Activated effector memory CD4-positive, alpha-beta T cell treated with anti-CD3 and anti-CD28 coated beads, Interleukin-2, amount 50 U/mL, for 16 hours (primary cell): ENCODE results near the gene SPDYE4.

Experiments used
- DNase-seq: peaks from one replicate; pipeline ENCODE4 v3.0.0-alpha.2; 2020

The SPDYE4 gene

DNA sequence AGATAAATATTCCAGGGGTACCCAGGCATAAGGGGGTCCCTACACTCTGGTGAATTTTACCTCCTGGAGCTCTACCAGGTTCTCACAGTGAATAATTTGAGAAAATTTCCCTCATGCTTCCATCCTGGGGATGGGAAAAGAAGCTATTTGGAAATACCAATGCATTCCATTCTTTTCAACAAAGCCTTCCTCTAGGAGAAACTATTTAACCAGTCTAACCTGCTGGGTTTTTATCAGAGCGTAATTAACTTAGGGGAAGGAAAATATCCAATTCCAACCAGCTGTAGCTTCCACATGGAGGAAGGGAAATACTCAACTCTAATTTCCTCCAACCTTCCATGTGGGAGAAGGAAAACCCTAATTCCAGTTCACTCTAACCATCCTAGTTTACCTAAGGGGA lies 23.8 kb upstream of the SPDYE4 start:
- DNase-seq, result no peak

DNA sequence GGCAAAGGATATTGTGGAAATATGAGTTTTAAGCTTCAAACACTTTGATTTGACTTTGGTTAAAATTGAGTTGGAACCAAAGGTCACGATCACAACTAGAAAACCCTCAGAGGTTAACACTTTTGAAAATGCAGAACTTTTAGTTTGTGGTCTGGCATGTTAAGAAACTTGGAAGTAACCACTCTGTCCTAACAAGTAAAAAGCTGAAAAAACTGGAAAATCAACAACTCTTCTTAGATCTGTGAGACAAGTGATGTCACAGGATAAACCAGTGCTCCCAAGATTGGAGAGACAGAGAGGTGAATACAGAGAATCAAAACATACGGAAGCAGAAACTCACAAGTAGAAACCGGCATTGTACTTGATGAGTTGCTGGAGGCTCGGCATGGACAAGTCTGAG lies 23.4 kb upstream of the SPDYE4 start:
- no peak for DNase-seq

DNA sequence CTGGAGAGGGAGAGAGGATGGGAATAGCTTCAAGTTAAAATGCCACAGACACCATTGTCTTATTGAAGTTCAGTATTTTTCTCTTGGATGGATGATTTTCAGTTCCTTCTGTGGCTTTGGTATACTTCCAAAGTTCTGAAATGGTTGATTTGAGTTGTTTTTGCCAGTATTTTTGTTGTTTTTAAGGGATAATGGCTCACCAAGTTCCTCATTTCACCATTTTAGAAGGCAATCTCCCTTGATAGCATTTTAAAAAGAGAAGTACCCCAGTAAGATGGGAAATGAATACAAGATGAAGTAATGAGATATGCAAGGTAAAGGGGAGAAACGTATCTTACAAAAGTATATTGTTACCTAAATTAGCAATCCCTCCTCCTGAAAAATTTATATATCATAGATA lies 18.5 kb upstream of the SPDYE4 start:
- DNase-seq, result no peak

DNA sequence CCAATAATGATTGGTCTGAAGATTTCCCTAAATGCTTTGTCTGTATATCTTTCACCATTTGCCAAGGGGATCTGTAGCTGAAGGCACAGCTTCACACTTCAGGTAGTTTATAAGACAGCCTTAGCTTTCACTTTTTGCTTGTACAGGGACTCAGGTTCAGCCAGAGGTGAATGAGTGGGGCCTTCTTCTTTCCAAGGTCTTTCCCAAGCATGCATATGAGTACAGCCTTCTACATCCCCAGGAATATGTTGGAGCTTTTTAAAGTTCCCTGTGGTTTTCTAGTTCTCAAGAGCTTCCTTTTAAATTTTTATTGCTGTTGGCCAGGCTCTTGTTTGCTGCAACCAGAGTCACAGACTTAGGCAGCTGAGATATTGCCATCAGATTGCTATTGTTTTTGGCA lies 17.9 kb upstream of the SPDYE4 start:
- DNase-seq, result no peak

DNA sequence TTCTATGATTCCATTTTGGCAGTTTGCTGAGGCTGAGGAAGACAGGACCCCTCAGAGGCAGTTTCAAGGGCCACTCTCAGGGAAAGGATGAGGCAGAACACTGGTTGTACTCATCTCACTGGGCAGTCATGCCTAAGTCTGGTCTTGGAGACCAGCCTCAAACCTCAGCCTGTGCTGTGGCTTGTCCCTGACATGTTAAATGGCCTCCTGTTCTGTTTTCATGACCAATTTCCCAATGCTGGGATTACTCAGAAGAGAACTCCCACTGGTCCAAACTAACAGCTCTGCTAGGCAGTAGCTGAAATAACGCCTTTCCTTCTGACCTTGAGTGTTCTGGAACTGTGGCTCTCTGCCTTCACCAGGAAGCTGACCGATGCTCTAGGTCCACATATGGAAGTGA lies 8.4 kb upstream of the SPDYE4 start:
- no peak for DNase-seq

DNA sequence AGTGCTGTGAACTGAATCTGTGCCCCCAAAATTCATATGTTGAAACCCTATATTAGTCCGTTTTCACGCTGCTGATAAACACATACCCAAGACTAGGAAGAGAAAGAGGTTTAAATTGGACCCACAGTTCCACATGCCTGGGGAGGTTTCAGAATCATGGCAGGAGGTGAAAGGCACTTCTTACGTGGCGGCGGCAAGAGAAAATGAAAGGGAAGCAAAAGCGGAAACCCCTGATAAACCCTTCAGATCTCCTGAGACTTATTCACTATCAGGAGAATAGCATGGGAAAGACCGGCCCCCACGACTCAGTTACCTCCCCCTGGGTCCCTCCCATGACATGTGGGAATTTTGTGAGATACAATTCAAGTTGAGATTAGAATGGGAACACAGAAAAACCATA lies 3.7 kb upstream of the SPDYE4 start:
- DNase-seq, result no peak

DNA sequence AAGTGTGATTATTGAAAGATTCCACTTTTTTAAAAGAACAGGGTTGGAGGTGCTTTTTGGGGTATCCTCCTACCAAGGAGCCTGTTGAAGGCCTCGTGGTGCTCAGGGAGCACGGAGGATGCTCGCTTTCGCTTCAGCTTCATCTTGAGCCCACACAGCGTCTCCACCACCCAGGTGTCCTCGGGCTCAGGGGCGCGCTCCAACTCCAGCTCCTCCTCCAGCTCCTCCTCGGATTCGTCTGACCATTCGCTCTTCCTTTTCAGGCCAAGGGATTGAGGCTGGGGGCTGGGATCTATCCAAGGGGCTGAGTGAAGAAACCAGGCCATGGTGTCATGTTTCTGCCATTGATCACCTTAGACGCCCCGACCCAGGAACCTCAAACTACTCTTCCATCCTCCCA lies 1.2 kb downstream of the SPDYE4 start:
- no peak for DNase-seq

DNA sequence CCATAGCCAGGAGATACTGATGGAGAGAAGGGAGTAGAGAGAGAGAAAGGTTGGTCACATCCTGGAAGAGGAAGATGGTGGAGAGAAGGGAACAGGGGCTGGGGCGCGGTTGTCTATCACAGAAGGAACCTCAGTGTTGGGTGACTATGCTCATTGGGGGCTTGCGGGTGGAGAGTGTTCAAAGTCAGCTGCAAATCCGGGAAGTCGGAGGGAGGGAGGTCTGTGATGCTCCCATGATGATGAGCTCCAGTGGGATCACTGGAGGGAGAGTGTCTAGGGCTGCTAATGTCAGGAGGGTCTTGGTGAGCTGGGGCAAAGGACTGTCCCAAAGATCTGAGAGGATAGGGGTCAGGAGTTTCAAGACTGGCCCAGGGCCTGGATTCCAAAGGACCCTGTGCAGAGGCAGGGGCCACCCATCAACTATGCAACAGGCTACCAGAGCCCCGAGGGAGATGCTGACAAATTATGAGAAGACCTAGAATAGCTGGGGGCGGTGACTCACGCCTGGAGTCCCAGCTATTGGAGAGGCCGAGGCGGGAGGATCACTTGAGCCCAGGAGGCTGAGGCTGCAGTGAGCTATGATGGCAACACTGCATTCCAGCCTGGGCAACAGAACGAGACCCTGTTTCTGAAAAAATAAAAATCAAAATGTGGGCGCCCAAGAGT lies 2.6 kb downstream of the SPDYE4 start:
- DNase-seq, result no peak

DNA sequence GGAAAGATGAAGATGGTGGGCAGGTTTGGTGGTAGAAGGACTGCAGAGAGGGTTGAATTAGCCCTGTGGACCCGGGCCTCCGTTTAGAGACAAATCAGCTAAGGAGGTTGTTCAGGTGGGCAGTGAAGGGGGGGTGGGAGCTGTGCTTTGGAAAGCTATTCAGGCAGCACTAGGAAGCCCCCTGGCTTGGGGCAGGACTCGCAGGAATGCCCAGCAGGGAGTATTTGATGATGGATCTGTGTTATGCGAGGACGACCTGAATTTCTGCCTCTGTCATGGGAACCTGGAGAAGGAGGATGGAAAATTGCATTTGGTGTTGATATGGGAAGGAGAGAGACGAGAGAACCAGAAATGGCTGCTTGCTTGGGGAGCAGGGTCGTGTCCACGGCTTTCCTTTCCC lies 3.5 kb downstream of the SPDYE4 start:
- no peak for DNase-seq

DNA sequence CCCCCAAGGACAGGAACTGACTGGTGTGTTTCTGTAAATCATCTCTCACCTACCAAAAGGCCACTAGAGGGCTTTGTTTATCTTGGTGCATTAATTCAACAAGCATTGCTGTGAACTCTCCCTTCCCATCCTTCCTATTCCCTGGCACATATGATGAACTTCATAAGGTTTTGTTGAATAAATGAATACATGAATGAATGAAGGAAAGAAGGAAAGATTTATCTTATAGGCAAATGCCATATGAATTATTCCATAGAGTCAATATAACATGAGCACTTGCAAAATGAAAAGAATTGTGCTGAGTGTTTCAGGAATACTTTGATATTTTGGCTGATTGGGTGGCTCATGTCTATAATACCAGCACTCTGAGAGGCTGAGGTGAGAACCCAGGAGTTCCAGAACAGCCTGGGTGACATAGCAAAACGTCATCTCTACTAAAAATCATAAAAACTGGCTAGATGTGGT lies 4.3 kb downstream of the SPDYE4 start:
- DNase-seq, result no peak

DNA sequence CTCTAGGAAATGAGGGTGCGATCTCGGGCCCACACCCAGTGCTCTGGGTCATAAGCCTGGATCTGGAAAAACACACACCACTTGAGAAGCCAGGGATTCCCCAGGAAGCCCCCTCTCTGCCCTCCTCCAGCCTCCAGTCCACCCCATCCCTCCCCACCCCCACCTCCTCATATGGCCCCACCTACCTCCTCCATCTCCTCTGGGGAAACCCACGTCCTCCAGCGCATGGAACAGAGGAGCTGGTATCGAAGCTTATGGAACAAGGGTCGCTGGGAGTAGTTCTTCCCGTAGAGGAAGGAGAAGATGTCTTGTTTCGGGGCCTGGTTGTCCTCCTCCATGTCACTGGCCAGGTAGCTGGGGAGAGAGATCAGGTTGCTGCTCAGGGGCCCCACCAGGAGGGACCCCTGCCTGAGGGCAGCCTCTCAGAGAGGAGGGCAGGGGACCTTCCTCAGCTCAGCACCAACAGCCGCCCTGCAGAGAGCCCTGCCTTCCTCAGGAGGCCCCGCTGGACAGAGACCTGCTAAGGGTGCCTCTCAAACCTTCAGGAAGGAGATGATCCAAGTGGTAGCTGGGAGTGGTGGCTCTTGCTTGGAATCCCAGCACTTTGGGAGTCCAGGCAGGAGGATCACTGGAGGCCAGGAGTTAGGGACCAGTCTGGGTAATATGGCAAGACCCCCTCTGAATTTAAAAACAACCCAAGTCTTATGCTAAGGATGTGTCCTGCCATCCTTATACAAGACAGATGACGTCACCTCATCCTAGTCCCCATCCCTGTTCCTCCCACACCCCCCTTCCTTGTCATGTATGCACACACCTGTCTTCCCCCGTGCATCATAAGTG lies 5.0 kb downstream of the SPDYE4 start:
- DNase-seq, result no peak

DNA sequence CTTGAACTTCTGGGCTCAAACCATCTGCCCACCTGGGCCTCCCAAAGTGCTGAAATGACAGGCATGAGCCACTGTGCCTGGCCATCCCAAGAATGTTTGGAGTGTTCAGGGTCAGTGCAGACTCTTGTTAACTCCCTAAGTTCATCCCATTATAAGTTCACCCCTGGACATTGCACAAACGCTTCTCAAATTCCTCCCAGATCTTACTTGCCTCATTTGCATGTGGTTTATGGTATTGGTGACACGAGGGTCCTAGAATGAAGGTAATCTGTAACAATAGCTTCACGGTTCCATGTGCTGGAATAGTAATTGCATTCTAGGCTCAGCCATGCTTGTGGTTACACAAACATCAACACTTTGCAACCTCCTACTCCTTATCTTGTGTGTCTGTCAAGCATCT lies 8.7 kb downstream of the SPDYE4 start:
- DNase-seq, result no peak

DNA sequence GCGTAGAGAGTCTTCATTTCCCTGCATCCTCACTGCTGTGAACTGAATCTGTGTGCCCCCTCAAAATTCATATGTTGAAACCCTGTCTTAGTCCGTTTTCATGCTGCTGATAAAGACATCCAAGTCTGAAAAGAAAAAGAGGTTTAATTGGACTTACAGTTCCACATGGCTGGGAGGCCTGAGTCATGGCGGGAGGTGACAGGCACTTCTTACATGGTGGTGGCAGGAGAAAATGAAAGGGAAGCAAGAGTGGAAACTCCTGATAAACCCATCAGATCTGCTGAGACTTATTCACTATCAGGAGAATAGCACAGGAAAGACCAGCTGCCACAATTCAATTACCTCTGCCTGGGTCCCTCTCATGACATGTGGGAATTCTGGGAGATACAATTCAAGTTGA lies 10.6 kb downstream of the SPDYE4 start:
- DNase-seq, result no peak

DNA sequence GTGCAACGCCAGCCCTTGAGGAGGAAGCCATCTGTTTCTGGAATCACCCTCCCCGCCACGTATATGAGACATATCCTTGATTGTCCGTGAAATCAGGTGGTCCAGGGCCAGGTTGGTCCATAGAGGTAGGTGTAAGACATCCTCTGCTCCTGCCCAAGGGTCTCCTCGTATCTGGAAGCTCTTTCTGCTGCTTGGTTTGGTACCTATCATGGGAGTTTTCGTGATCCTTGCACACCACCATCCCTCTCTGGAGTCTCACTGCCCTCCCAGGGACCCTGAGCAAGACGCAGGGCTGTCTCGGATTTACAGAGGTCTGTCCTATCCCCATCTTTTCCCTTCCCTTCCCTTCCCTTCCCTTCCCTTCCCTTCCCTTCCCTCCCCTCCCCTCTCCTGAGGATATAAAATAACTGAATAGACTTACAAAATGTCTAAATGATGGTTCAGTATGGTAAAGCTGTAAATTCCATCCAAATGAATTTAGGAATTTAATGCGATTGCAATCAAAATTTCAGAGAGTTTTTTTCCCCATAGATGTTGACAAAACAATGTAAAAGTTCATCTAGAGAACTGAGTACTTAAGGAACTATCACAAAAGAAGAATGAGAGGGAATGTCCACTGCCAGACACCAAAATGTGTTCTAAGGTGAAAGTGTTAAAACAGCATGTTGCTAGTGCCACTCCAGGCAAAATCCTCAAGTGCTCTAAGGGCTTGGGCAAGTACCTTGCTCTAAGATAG lies 11.7 kb downstream of the SPDYE4 start:
- no peak for DNase-seq

DNA sequence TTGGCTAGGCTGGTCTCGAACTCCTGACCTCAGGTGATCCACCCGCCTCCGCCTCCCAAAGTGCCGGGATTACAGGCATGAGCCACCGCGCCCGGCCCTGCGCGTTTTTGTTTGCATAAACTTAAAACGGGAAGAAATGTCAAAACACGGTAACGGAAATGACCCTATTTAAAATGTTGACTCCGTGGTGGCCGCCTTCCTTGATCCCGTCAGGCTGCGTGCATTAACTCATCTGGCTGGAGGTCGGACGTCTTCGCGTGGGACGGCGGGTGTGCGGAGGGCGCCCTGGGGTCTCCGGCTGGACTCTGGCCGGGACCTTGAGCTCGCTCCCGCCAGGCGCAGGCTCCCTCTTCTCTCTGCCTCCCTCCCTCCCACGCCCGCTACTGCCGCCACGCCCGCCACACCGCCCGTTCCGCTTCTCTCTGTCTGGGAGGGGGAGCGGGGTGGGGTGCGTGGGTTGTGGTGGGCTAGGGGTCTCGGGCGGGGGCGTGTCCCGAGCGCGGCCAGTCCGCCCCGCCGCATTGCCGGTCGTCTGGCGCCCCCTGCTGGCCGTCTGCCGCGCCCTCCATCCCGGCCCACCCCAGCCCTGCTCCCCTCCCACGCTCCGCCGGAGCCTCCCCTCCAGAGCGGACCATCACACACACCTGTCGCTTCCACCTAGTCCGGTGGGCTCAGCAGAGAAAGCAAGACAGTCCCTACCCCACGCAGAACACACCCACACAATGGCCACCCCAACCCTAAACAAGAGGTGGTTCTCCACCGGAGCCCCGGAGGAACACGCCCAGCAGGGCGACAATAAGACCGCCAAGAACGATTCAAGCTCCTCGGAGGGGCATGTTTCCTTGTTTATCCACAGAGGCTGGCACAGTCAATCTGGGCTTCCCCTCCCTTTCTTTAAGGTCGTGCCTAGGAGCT lies 12.5 kb downstream of the SPDYE4 start:
- DNase-seq, result peak; percentile 93

DNA sequence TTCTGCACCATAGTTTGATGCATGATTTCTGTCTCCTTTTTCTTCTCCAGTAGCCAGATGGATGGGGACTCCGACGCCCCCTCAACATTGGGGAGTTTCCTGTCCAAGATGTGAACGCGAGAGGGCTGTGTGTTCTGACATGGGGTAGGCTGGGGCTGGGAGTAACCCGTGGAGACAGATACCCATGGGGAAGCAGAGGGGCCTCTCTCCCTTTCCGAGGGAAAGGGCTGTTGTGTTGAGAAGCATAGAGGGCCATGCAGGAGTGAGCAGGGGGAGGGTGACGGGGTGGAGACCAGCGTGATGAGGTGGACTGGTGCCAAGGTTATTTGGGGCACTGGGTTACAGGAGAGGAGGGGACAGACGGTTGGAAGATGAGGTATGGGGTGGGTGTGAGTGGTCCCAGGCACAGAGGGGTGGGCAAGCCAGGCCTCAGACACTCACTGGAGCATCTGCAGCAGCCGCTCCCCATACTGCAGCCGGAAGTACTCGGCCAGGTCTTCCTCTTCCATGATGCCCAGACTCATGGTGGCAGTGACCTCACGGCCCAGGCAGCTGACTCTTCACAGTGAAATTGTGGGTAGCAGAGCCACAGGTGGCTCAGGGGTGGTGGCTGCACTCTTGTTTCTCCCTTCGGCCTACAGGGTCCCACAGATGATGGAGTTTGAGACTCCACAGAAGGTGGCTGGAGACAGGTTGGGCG lies 14.1 kb downstream of the SPDYE4 start:
- DNase-seq, result no peak

DNA sequence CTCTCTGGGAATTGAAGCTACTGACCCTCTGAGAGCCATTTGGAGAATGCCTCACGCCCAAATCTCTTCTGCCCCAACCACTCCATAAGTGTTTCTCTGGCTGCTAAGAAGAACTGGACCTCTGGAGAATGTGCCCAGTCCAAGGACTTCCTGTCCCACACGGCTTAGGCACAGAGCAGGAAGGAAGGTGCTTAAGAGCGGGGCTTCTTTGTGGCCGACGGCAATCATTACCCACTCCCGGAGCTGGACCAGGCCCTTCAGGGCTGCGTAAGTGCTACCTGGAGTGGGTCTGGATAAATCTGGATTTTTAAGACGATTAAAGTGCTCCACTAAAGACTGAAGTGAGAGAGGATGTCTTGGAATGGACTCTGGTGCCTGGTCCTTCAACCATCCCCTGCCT lies 15.5 kb downstream of the SPDYE4 start:
- DNase-seq, result no peak

DNA sequence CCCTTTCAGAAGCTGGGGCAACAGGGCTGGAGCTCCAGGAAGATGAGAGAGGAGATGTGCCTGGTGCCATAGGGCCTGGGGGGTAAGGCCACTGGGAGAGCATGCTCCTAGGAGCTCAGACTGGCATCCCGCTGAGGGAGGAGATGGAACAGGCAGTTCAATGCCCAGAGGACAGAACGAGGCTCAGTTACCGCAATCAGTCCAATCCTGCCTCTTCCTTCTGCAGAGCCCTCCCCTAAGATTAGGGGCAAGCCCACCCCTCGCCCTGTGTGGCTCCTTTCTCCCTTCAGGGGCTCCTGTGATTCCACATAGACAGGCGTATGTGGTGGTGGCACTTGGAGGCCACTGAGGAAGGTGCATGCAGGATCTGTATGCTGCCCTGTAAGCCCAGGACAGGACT lies 16.1 kb downstream of the SPDYE4 start:
- DNase-seq, result no peak

DNA sequence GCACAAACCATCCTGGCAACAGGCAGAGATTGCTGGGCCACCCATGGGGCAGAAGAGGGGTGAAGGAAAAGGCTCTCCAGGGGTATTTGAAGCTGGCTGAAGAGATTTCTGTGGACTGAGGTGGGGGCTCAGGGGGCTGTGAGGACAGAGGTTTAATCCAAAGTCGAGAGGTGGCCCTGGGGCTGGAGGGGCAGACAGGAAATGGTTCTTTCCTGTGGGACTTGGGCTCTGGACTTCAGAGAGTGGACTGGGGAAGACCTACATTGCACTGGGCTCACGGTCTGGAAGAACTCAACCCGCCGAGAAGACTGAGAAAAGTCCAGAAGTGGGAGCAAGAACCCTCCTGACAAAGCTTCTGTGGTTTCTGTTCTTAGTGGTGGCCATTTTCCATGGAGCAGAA lies 16.6 kb downstream of the SPDYE4 start:
- DNase-seq, result no peak

DNA sequence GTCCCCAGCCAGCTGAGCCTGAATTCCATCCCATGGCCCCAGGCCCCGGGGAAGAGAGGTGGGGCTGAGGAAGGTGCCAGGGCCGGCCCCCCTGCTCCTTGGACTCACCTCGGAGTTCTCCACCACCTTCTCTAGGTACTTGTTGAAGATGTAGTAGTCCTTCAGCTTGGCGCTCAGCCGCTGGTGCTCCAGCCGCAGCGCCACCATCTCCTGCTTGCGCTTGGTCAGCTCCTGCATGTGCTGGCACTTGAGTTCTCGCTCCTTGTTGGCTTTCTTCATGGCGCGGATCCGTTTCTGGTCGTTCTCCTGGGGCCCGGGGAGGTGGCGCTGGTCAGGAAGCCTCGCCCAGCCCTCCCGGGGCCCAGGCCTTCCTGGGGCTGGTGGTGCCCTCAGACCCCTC lies 17.0 kb downstream of the SPDYE4 start:
- DNase-seq, result no peak

DNA sequence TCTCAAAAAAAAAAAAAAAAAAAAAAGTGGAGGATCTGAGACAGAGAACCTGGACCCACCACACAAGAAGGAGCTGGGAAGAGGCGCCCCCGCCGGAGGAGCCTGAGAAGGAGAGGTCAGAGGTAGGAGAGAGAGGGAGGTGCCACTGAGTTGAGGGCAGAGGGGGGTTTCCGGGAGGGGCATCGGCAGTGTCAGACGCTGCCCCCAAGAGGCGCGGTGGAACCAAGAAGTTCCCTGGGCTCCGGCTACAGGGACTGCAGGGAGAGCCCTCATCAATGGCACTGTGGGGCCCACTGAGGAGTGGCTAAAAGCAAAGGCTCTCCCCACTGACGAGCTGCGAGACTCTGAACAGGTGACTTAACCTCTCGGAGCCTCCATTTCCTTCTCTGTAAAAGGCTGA lies 17.9 kb downstream of the SPDYE4 start:
- DNase-seq, result peak; percentile 81

DNA sequence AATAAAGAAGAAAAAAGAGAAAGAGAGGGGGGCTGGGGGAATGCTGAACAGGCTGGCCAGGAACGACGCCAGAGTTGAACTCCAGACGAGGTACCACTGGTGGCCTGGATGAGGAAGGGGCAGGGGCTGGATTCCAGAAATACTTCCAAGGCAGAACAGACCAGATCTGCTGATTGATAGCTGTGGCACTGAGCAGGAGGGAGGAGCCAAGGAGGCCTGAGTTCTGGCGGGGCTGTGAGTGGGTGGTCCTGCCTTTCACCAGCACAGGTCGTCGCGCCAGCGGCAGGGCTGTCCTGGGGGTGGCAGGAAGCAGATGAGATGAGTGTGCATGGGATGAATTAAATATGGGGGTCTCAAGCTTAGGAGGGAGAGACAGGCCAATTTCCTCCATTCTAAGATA lies 19.2 kb downstream of the SPDYE4 start:
- DNase-seq, result no peak
